Calu3 (cell line): ENCODE measurements around the gene DYRK2. TPM values are rescaled to one million over a fixed set of nuclear protein-coding genes. Genes with fewer than 3 reads are reported as not detected.

Experiments used
- BruUV-seq: library from RNA; stranded (reverse); fragments of 400-500 nt; replicated peaks from 2 replicates; lab custom pipeline; 2021; lab: Mats Ljungman, UMichigan
- CTCF ChIA-PET: fragments of 300-600 bp; sonication (Branson Sonifier 250); formaldehyde crosslinking; loops from one replicate; lab custom pipeline; 2022; ENCODE audit warnings: antibody characterized with exemption; lab: Charles Lee
- DNase-seq: peaks from one replicate; pipeline ENCODE4 v3.0.0; 2022
- H3K27ac Mint-ChIP-seq: one replicate; pipeline ENCODE4 v1.8.0; 2022; ENCODE audit warnings: mixed read lengths; ENCODE audit not compliant: unreplicated experiment
- H3K27me3 Mint-ChIP-seq: one replicate; pipeline ENCODE4 v1.8.0; 2022; ENCODE audit warnings: mixed read lengths; ENCODE audit not compliant: unreplicated experiment
- H3K36me3 Mint-ChIP-seq: one replicate; pipeline ENCODE4 v1.8.0; 2022; ENCODE audit warnings: mild to moderate bottlenecking, moderate library complexity, mixed read lengths; ENCODE audit not compliant: insufficient read depth, unreplicated experiment
- H3K4me1 Mint-ChIP-seq: one replicate; pipeline ENCODE4 v1.8.0; 2022; ENCODE audit warnings: mild to moderate bottlenecking, low read depth, mixed read lengths; ENCODE audit not compliant: unreplicated experiment
- H3K4me3 Mint-ChIP-seq: one replicate; pipeline ENCODE4 v1.8.0; 2022; ENCODE audit warnings: mild to moderate bottlenecking, low read depth, moderate library complexity, mixed read lengths; ENCODE audit not compliant: unreplicated experiment
- H3K9me3 Mint-ChIP-seq: one replicate; pipeline ENCODE4 v1.8.0; 2022; ENCODE audit warnings: low read depth, mixed read lengths; ENCODE audit not compliant: unreplicated experiment
- CTCF ChIP-seq: fragments of 200-600 bp; IDR thresholded peaks from one replicate; pipeline ENCODE4 v1.8.0; 2022; ENCODE audit warnings: antibody characterized with exemption; ENCODE audit not compliant: unreplicated experiment
- intact Hi-C: fragments of 100-400 bp; cut with micrococcal nuclease; formaldehyde crosslinking; loops from one replicate; pipeline ENCODE4 v1.10.0; 2022; ENCODE audit not compliant: unreplicated experiment
- total RNA-seq: library from RNA; stranded (reverse); gene quantifications from 2 replicates; pipeline ENCODE4 v1.2.3, GENCODE V29; 2022

Gene DYRK2
- total RNA-seq, 1 experiment from 2014 or later = 62.3 TPM

DNA sequence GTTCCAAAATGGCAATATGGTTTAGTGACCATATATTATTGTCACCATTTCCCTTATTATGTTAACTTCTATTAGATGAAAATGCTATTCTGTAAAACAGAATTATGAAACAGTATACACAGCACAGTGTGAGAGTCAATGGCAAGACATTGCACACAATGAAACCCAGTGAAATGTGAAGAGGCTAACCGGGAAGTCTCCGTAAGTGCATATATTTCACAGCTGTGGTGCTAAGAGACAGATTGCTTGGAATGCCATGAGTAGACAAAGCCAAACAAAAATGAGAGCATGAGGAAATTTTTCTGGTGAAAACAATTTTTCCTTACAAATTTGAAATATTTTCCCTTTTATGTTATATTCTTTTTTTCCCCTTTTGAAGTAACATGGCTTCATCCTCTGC is 49.4 kb downstream of the DYRK2 start:
- no peak for TF ChIP-seq CTCF
- Mint-ChIP-seq H3K27ac (no peak overlapping the region), H3K4me1 (no peaks in the 10 kb centered on the region), H3K9me3 (no peaks in the 10 kb centered on the region), H3K27me3 (no peaks in the 10 kb centered on the region), H3K4me3 (no peak overlapping the region), H3K36me3 (no peaks in the 10 kb centered on the region)
- DNase-seq = no peak
- CTCF ChIA-PET = no interaction called here
- no TSS peak for BruUV-seq
- intact Hi-C loops = no loop called here

DNA sequence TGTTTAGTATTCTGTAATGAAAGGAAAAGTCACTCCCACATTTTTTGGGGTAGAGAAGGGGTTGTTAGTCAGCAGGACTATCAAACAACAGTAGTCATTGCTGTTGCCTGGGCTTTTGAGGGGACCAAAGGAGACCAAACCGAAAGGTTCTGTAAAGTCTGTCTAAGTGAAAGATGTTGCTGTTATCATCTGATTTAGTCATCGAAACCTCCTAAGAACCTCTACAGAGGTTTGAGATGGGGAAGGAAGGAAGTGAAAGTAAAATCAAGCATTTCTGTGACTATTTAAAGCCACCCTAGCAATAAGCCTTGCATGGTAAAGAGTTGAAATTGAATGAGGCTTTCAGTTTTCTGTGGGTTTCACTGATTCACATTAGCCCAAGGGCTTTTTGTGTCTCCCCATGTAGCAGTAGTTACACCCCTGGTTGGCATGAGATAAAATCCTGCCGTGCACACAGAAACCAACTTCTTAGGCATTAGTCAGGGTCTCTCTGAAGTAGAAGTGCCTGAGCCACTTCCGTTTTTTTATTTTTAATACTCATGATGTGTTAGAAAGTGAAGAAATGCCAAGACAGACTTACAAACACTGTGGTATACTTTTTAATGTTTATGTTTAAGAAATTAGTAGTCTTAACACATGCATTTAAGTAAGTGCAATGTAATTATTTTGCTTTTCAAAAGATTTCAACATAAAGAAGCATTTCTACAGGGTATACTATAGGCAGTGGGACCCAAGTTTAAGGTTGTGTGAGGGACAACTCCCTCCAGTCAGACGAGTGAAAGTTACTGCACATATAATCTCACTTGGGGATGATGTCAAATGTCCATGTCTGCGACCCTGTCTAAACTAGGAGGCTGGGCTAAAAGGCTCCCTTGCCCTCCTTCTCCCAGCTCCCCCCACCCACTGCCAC is 50.4 kb downstream of the DYRK2 start:
- no peak overlapping the region for H3K4me3 Mint-ChIP-seq
- no peak for TF ChIP-seq CTCF
- intact Hi-C loops = no loop called here
- no peaks in the 10 kb centered on the region for H3K9me3 Mint-ChIP-seq
- DNase-seq = no peak
- no peaks in the 10 kb centered on the region for H3K27me3 Mint-ChIP-seq
- no peaks in the 10 kb centered on the region for H3K4me1 Mint-ChIP-seq
- no peak overlapping the region for H3K27ac Mint-ChIP-seq
- CTCF ChIA-PET = no interaction called here
- H3K36me3 Mint-ChIP-seq = no peaks in the 10 kb centered on the region
- no TSS peak for BruUV-seq

- CTCF ChIA-PET = no interaction called here
- intact Hi-C loops = no loop called here
- Mint-ChIP-seq H3K36me3 (no peaks in the 10 kb centered on the region), H3K4me1 (peaks cover 8% of the 10 kb centered on the region), H3K9me3 (no peaks in the 10 kb centered on the region), H3K4me3 (no peak overlapping the region), H3K27me3 (no peaks in the 10 kb centered on the region), H3K27ac (no peak overlapping the region)
- no peak for TF ChIP-seq CTCF
- BruUV-seq = no TSS peak
- no peak for DNase-seq
Measured at GRCh38 chr12:67701121-67701520, 52.6 kb downstream of the DYRK2 start.

DNA sequence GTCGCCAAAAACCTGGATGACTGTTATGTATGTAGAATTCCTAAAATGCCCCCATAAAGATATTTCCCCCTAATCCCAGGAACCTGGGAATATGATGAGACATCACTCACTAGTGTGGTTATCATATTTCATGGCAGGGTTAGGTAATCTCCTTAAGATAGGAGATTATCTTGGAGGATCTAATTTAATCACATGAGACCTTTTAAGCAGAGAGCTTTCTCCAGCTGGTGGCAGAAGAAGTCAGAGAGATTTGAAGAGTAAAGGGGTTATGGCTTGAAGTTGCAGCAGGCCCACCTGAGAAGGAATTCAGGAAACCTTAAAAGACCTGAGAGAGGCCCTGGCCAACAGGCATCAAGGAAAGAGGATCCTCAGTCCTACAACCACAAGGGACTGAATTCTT is 53.6 kb downstream of the DYRK2 start:
- DNase-seq = no peak
- intact Hi-C loops = no loop called here
- BruUV-seq = no TSS peak
- CTCF ChIA-PET = no interaction called here
- Mint-ChIP-seq H3K27ac (no peak overlapping the region), H3K9me3 (no peaks in the 10 kb centered on the region), H3K27me3 (no peaks in the 10 kb centered on the region), H3K4me1 (peaks cover 12% of the 10 kb centered on the region), H3K4me3 (no peak overlapping the region), H3K36me3 (no peaks in the 10 kb centered on the region)
- TF ChIP-seq CTCF = no peak
